Endometrium (tissue), 2 donors: ENCODE measurements around the gene WNK2.

Experiments
- FAIRE-seq: peaks from 2 replicates; lab custom pipeline; 2012; peaks lifted over from hg19 to GRCh38; lab: Jason Lieb, UNC
- donor health status: control.
- donor health status: control.

WNK2 gene

DNA sequence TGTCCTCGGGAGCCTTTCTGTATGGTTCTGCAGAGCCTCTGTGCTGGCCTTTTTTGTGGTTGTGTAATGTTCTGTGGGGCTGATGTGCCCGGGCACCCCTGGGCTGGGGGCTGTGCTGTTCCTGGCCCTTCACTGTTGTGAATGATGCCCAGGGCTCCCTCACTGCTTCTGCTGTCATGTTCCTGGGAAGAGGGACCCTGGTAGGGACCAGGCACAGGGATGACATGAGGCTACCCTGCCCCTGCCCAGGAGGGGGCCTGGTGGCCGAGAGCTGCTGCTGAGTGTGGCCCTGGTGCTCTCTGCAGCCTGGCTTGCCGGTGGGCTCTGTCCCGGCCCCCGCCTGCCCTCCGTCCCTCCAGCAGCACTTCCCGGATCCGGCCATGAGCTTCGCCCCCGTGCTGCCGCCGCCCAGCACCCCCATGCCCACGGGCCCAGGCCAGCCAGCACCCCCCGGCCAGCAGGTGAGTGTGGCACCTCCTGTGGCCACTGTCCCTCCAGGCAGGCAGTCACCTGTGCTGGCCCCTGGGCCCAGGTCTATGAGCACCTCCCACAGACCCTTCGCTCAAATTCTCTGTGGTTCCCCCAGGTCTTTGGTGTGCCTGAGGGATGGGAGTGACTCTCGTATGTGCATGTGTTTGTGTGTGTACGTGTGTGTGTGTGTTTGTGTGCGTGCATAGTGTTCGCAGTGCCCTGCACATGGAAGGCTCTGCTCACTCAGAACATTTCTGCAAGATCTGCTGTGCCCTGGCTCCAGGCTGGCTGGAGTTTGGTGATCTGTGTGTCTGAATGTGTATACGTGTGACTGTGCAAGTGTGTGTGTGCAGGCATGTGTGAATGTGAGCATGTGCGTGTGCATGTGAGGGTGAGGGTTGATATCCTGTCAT, 72.3 kb downstream of the WNK2 start:
- no peak for FAIRE-seq

DNA sequence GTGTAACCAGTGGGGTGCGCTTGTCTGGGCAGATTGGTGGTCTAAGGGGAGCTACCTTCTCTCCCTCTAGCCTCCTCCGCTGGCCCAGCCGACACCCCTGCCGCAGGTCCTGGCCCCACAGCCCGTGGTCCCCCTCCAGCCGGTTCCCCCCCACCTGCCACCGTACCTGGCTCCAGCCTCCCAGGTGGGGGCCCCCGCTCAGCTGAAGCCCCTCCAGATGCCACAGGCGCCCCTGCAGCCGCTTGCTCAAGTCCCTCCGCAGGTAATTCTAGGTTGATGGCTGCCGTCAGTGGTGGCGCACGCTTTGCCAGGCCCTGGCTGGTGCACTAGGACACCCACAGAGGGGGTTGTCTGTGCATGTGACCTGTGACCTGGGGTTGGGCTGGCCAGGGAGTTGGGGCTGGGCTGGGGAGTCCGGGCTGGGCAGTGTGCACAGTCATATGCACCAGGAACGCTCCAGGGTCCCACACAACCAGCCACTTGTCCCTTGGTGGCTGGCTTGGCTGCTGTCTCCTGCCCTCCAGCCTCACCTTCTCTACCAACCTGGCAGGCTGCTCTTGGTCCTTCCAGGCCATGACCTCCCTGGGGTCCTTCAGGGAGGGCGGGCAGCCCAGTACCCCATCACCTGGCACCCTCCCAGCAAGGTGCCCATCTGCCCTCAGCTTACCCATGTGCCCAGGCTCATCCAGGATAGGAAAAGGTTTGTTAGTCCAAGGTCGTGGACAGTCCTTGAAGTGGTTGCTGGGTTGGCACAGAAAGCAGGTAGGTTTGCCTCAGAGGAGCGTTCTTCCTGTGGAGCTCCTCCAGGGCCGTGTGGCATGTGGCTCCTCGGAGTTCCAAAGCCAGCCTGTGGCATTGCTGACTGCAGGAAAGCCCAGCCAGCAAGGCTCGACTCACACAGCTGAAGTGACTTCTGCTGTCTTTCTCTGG, 73.2 kb downstream of the WNK2 start:
- no peak for FAIRE-seq

DNA sequence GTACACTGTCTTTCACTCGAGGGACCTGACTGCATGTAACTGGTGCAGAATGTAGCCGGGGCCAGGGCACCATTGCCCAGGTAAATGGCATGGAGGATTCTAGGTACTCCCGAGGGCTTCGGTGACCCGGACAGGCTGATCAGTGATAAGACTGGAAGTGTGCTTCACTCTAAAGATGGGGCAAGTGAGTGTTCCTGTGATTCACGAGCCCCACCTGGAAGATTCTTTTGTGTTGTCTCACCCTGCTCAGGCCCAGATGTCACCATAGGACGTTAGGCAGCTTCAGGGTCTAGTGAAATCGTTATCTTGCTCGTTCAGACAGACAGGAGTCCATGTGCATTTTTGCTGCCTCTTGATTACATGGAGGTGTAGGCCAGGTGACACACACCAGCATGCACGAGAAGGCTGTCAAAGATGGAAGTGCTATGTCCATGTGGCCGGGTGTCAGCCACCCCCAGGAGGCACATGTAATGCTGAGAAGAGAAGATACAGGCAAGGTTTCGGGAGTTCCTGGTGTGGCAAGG, 73.9 kb downstream of the WNK2 start:
- FAIRE-seq: no peak

DNA sequence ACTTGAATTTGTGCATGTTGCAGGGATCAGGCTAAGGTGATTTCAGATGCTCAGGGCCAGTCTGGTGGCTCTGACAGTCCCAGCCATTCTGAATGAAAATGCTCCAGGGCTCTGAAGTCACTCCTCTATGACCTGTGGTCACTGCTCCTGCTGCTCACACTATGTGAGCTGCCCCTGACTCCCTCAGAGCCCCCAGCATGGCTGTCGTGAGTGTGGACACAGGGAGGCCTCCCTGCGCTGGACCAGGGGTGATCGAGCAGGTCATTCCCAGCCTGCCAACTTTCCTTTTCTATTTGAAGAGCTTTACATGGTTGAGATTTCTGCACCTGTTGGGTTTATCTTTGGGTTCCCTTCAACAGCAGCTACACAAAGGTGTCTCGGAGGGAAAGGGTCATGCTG, 74.5 kb downstream of the WNK2 start:
- FAIRE-seq: no peak

DNA sequence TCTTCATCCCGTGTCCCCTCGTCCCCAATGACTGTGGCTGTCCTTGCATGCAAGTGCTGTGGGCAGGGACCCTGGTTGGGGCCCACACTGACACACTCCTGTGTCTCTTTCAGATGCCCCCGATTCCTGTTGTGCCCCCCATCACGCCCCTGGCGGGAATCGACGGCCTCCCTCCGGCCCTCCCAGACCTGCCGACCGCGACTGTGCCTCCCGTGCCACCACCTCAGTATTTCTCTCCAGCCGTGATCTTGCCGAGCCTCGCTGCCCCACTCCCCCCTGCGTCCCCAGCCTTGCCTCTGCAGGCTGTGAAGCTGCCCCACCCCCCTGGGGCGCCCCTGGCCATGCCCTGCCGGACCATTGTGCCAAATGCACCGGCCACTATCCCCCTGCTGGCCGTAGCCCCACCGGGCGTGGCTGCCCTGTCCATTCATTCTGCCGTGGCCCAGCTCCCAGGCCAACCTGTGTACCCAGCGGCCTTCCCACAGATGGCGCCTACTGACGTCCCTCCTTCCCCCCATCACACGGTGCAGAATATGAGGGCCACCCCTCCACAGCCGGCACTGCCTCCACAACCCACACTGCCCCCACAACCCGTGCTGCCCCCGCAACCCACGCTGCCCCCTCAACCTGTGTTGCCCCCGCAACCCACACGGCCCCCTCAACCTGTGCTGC, 75.0 kb downstream of the WNK2 start:
- FAIRE-seq: no peak

DNA sequence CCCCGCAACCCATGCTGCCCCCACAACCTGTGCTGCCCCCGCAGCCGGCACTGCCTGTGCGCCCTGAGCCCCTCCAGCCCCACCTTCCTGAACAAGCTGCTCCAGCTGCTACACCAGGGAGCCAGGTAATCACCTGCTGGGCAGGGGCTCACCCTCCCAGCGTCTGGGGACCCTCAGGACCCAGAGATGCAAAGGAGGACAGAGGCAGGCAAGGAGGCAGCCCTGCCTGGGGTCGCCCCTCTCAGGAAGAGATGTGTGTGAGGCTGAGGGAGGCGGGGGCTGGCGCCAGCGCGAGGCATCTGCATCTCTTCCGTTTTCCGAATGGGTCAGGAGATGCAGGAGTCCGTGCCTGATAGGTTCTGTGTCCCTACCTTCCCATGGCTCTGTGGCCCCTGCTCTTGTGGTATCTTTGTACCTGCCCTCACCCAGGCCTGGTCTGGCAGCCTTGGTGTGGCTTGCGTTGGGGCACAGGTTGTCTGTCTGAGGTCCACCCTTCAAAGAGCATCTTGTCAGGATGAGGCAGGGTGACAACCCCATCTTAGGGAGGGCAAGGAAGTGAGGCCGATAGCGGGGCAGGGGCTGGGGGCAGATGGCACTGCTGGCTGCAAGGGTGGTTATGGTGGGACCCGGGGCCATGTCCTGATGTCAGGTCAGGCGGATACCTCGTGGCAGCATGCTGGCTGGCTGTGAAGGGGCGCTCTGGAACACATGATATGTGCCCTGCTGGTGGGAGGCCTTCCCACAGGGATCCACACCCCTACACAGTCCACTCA, 75.7 kb downstream of the WNK2 start:
- FAIRE-seq: no peak

DNA sequence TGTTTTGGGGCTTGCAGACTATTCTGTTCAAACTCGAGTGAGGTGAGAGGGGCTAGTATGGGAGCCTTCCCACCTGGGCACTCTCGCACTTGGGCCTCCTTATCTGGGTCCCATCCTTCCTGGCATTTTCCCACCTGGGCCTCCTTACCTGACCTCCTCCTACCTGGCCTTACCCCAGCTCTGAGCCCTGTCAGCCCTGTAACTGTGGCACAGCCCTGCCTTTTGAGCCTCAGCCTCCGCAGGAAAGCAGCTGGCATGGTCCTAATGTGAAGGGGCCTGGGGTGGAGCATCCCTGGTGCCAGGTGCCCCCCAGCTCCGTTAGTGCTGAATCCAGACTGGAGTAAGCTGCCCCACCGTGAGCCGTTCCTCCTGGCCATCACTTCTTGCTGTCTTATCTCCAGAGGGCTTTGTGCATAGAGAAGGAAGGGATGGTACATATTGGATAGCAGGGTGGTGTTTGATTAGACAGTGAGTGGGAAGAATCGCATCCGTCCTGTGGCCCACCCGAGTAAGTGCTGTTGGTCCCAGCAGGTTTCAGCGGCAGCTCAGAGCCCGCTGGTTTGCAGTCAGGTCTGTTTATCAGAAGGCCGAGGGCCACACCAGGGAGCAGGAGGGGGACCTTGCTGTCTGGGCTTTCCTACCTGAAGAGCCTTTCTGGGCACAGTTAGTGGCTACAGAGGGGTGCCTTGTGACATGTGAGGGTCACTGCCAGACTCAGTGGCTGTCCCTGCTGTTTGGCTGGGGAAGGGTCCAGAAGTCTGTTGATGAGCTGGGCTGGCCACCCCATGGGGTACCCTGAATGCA, 76.5 kb downstream of the WNK2 start:
- no peak for FAIRE-seq

DNA sequence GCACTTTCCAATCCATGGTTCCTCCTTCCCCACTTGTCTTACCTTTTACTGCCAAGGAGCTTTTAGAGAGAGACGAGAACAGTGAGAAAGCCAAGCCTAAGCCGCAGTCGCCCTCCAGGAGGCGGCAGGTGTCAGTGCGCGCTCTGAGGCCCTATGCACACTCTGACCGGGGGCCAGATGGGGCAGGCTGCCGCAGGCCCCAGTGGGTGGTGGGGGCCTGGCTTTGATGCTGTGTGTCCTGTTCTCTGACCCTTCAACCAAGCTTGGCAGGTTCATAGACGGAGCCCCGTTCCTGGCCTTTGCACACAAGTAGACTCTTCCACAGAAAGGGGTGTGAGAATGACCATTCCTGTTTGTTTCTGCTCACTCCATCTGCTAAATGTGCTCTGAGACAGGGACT, 77.3 kb downstream of the WNK2 start:
- no peak for FAIRE-seq

DNA sequence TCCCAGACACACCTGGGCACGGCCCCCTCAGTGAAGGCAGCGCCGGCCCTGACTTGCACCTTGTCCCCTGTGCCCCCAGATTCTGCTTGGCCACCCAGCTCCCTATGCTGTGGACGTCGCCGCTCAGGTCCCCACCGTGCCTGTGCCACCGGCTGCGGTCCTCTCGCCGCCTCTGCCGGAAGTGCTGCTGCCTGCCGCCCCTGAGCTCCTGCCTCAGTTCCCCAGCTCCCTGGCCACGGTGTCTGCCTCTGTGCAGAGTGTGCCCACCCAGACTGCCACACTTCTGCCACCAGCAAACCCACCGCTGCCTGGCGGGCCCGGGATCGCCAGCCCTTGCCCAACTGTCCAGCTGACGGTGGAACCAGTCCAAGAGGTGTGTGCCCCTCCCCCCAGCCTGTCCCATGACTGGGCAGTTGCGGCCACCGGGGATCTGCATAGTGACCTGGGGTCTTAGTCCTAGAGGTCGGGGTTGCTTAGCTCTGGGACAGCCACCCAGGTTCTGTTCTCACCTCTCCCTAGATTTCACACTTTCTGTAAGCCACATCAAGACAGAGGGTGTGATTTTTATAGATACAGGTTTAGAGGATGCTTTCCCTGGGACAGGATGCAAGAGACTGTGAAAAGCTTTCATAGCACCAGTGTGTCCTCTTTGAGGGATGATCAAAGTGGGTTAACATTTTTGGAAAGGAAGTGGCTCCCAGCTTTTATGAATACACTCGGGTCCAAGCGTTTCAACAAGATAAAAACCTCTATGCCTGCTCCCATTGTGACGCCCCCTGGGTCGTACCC, 78.0 kb downstream of the WNK2 start:
- FAIRE-seq: no peak

DNA sequence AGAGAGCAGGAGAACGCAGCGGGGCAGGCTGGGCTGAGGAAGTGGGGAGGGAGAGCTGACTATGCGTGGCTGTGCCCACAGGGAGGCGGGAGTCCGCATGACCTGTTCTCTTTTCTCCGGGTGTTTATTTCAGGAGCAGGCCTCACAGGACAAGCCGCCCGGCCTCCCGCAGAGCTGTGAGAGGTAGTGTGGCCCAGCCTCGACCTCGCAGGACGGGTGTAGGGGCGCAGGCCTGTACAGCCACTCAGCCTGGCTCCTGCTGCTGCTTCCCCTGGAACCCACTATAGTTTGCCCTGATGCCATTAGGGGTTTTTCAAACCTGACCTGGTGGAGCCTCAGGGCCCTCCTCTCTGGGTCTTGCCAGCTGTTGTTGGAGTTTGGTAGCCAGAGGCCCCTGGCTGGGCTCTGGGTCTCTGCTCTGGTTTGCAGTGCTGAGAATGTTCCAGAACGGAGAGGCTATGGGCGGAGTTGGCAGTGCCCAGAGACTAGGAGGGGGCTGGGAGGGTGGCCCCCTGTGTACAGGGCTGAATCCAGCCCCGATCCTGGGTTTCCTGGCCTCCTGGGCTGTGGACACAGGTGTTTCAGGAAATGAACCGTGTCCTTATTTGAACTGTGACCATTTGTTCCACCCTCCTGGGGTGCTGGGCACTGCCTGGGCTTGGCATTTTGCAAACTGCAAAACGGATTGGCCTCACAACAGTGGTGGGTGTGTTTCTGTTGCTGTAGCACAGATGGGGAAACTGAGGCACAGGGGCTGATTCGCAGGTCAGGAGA, 78.8 kb downstream of the WNK2 start:
- FAIRE-seq: no peak

DNA sequence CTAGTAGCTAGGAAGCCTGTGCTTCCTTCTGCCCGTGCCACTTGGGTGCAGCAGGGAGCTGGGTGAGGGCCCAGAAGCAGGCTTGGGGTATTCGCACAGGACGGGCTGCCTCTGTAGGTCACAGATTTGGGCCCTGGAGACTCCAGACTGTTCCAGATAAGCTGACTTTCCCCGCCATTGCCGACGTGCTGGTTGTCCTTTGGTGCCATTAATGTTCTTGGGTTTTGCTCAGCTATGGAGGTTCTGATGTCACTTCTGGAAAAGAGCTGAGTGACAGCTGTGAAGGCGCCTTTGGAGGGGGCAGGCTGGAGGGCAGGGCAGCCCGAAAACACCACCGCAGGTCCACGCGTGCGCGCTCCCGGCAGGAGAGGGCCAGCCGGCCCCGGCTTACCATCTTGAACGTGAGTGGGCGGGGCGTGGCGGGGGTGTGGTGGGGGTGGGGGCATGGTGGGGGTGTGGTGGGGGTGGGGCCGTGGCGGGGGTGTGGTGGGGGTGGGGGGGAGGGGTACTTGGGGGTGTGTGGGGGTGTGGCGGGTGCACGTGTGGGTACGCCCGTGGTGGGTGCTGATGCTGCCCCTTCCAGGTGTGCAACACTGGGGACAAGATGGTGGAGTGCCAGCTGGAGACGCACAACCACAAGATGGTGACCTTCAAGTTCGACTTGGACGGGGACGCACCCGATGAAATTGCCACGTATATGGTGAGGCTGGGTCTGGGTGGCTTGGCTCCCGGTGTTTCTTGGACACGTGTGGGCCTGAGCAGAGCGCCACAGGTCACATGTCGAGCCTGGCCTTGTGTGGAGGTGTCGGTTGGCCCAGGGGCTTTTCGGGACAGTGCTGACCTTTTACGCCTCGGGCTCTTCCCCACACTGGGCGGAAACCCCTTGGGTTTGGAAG, 79.6 kb downstream of the WNK2 start:
- no peak for FAIRE-seq

DNA sequence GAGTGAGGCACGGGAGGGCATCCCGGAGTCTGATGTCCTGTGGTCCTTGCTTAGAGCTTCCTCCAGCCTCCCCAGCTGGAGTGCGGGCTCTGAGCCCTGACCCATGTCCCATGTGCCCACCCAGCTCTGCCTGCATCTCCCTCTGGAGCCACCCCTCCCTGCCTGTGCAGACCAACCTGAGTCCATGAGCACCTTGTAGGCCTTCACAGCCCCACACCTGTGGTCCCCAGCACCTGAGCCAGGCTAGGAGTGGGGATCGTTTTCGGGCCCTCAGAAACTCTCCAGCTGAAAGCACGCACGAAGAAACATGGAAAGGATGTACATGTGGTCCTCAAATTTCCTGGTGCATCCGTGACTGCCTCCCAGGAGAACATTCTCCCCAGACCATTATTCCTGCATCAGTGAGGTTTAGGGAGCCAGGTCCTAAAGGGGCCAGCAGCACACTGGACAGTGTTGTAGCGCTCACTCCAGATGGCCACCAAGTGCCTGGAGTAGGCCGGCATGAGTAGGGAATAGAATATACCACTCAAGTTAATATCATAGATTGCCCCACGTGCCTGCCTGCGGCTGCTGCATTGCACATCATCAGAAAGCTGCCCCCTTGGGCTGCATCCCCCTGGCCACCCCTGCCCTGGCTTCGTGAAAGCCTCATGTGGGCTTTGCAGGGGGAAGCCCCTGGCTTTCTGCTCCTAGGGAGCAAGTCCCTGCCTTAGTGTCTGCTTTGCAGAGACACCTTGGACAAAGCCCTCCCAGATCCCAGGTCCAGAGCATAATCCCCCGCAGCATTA, 80.6 kb downstream of the WNK2 start:
- no peak for FAIRE-seq

DNA sequence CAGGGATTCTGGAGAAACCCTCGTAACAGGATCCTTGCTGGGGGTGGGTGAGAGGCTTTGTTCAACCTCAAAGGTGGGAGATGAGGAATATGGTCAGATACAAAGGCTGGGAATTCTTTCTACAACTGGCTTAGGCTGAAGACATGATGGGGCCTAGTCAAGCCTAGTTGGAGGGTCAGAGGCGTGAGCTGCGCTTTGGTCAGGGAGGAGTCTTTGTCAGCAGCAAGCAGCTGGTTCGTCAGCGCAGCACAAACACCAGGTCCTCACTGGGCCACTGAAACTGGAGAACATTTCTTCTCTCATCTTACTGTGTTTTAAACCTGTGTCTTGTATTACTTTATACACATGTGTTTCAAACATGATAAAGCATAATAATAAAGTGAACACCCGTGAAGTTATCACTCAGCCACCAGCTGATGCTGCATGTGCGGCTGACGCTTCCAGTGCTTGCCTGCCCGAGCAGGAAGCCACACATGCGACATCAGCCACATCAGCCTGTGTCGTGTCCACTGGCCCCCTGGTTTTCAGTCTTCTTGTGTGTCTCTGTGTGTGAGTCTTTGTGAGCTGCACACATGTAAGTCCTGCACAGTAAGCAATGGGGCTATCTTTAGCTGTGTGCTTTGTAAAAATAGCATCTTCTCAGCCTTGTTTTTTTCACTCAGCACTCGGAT, 81.5 kb downstream of the WNK2 start:
- no peak for FAIRE-seq

DNA sequence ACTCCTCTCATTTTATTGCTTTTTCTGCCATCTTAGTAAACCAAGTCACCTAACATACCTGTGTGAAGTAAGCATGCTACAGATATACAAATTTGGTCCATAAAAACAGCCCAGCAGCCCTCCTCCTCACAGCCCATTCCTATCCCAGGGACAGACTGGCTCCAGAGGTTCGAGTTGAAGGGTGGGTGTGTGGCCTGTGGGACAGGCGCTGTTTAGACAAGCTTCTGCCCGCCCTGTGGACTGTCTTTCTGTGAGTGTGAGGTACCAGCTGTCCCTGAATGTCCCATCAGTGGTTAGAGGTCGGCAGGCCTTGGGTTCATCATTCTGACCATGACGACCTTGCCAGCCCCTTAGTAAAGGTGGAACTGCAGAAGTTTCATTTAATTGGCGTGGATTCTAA, 82.0 kb downstream of the WNK2 start:
- no peak for FAIRE-seq

DNA sequence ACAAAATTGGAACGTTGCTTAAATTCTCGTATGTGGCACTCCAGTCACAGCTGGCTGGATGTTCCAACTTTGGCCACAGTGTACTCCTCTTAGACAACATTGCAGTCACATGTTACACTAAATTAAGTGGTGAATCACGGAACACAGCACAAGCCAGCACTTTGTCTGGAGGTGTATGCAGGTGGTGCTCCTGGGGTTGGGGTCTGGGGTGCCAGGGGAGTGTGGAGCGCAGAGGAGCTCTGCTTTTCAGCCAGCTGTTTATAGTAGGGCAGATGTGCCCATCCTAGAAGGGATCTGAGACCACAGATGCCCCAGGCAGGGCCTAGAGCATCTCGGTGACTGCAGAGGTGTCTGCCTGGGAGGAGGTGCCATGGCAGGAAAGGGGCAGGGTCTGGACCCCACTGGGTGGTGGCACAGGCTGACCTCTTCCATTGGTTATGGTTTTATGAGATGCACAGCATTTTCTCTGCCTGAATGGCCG, 82.6 kb downstream of the WNK2 start:
- FAIRE-seq: no peak

DNA sequence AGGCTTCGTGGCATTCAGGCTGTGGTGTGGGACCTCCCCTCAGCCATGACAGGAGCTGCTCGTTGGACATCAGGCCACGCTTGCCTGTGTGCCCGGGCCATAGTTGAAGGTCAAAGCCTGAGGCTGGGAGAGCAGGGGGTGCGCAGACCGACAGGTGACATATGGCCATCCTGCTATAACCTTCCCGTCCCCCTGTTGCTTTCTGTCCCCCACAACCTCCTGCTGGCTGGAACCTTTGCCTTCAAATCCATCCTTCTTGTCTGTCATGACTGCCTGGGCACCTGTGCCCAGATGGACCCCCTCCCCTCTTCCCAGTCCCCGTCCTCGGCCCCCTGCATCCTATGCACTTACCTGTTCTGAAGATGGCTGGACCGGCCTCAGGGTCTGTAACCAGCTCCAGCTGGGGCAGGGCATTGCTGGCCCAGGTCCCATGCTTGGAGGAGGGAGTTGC, 83.2 kb downstream of the WNK2 start:
- FAIRE-seq: no peak
